Measurements from ENCODE around the gene OBI1. TPM values are rescaled to one million over a fixed set of nuclear protein-coding genes. Genes with fewer than 3 reads are reported as not detected.

OBI1 gene
- total RNA-seq, 1 experiment from 2014 or later, result 14.0 TPM

GRCh38 chr13:78674638-78675037 is 15.7 kb upstream of the OBI1 start:
- H3K4me2 ChIP-seq (ENCODE audit: low read length), result no peak overlapping the region
- TF ChIP-seq RAD21 (IDR thresholded peaks at IDR 0.05; ENCODE audit: low read depth), result no peak
- no peak for TF ChIP-seq ZNF274 (IDR thresholded peaks at IDR 0.05; ENCODE audit: low read depth, low read length)
- no peak for TF ChIP-seq CTCF (IDR thresholded peaks at IDR 0.05 in 2 of 3, conservative IDR thresholded peaks at IDR 0.05 in 1 of 3; ENCODE audit: borderline replicate concordance in 1 of 3, insufficient read depth in 1 of 3, low read depth in 2 of 3, low read length in 2 of 3)
- TF ChIP-seq POLR2AphosphoS5 (IDR thresholded peaks at IDR 0.05; ENCODE audit: low read depth, low read length), result no peak
- TF ChIP-seq POLR2A (IDR thresholded peaks at IDR 0.05; ENCODE audit: borderline replicate concordance, extremely low read depth, insufficient read depth, insufficient read length), result no peak
- no peak for TF ChIP-seq REST (IDR thresholded peaks at IDR 0.05; ENCODE audit: low read depth)
- no peak for TF ChIP-seq CBX3 (IDR thresholded peaks at IDR 0.05; ENCODE audit: low read depth)
- TF ChIP-seq SIN3A (IDR thresholded peaks at IDR 0.05; ENCODE audit: low read depth), result no peak
- TF ChIP-seq, protein P1, sequence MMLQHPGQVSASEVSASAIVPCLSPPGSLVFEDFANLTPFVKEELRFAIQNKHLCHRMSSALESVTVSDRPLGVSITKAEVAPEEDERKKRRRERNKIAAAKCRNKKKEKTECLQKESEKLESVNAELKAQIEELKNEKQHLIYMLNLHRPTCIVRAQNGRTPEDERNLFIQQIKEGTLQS (IDR thresholded peaks at IDR 0.05), result no peak
- no peak for TF ChIP-seq CEBPB (IDR thresholded peaks at IDR 0.05; ENCODE audit: low read depth)
- TF ChIP-seq ELF1 (IDR thresholded peaks at IDR 0.05; ENCODE audit: borderline replicate concordance, low read depth), result no peak
- no peak for TF ChIP-seq EZH2 (IDR thresholded peaks at IDR 0.05)
- TF ChIP-seq YY1 (IDR thresholded peaks at IDR 0.05; ENCODE audit: extremely low read depth, insufficient replicate concordance, low read depth, low read length), result no peak
- TF ChIP-seq, protein P2, sequence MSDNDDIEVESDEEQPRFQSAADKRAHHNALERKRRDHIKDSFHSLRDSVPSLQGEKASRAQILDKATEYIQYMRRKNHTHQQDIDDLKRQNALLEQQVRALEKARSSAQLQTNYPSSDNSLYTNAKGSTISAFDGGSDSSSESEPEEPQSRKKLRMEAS (IDR thresholded peaks at IDR 0.05), result no peak
- TF ChIP-seq ZBTB33 (IDR thresholded peaks at IDR 0.05; ENCODE audit: extremely low read depth, insufficient replicate concordance, low read length), result no peak
- TF ChIP-seq FOSL1 (IDR thresholded peaks at IDR 0.05; ENCODE audit: low read depth), result no peak
- no peak for TF ChIP-seq TCF7L2 (IDR thresholded peaks at IDR 0.05; ENCODE audit: borderline replicate concordance, extremely low read depth, insufficient read depth, insufficient read length)
- TF ChIP-seq SP1 (IDR thresholded peaks at IDR 0.05; ENCODE audit: low read depth), result no peak
- no peak for TF ChIP-seq EZH2phosphoT487 (IDR thresholded peaks at IDR 0.05; ENCODE audit: borderline replicate concordance)
- no peak for TF ChIP-seq ZFX (IDR thresholded peaks at IDR 0.05)
- BruUV-seq (replicated peaks), result no TSS peak
- DNase-seq (ENCODE audit: low read depth, low spot score) (no peak), ATAC-seq (no peak)
- no peaks in the 10 kb centered on the region for H3K9me3 ChIP-seq (ENCODE audit: control insufficient read depth in 1 of 2, insufficient read depth in 1 of 2, low read depth in 1 of 2, low read length in 2 of 2)
- H2AFZ ChIP-seq (ENCODE audit: low read depth, low read length, poor library complexity, severe bottlenecking), result no peak overlapping the region
- H4K20me1 ChIP-seq (ENCODE audit: insufficient read depth), result no peaks in the 10 kb centered on the region
- CTCF ChIA-PET, result interaction anchor here (0.5 kb wide), 1 partner anchor 69 kb away, joined by 4 read pairs; no protein-coding TSS in a partner anchor
- RAD21 ChIA-PET (ENCODE audit: low non-redundant PET in 1 of 2, low total read pairs in 2 of 2, uncharacterized antibody in 2 of 2, unreplicated experiment in 2 of 2), result no interaction called here
- no peaks in the 10 kb centered on the region for H3K79me2 ChIP-seq (ENCODE audit: insufficient read depth, low read length)
- no peaks in the 10 kb centered on the region for H3K9me2 ChIP-seq (ENCODE audit: insufficient read depth)
- no peak overlapping the region for H3K4me3 ChIP-seq (replicated peaks in 1 of 2; ENCODE audit: low read depth in 1 of 2, low read length in 2 of 2)
- no peak overlapping the region for H3K9ac ChIP-seq (ENCODE audit: low read length)
- POLR2A ChIA-PET, result no interaction called here
- H3K27me3 ChIP-seq (ENCODE audit: insufficient read depth, low read length), result peaks cover 72% of the 10 kb centered on the region
- intact Hi-C loops (cut with micrococcal nuclease), result no loop called here
- no peaks in the 10 kb centered on the region for H3K4me1 ChIP-seq (ENCODE audit: control insufficient read depth in 1 of 2, insufficient read depth in 2 of 2, low read length in 2 of 2)
- no peaks in the 10 kb centered on the region for H3K36me3 ChIP-seq (ENCODE audit: control insufficient read depth in 1 of 2, insufficient read depth in 2 of 2, low read length in 2 of 2)
- H3K27ac ChIP-seq (ENCODE audit: low read depth, low read length), result no peak overlapping the region
